Transverse colon (tissue), 3 donors: ENCODE data around the gene OLAH.

Experiments
- EP300 ChIP-seq: sonication (generic); formaldehyde crosslinking; IDR thresholded peaks from one replicate; pipeline ENCODE4 v1.6.1; 2017; ENCODE audit warnings: antibody characterized with exemption, low read depth
- POLR2A ChIP-seq: fragments of 450-650 bp; IDR thresholded peaks from one replicate; pipeline ENCODE4 v1.6.1; 2016; ENCODE audit warnings: antibody characterized with exemption, mild to moderate bottlenecking, moderate library complexity
- TF ChIP-seq, protein P1 (sequence below), 5 experiments: fragments of 200-600 bp in 3 of 5; fragments of 450-650 bp in 2 of 5; sonication (generic) in 3 of 5; IDR thresholded peaks; 1 replicate in 2 of 5; 2 replicates in 3 of 5; pipeline ENCODE4 v1.5.1; 2016 to 2017; ENCODE audit warnings: antibody characterized with exemption in 5 of 5, inconsistent platforms in 3 of 5, mild to moderate bottlenecking in 2 of 5, moderate library complexity in 1 of 5

- TF ChIP-seq, protein P1, sequence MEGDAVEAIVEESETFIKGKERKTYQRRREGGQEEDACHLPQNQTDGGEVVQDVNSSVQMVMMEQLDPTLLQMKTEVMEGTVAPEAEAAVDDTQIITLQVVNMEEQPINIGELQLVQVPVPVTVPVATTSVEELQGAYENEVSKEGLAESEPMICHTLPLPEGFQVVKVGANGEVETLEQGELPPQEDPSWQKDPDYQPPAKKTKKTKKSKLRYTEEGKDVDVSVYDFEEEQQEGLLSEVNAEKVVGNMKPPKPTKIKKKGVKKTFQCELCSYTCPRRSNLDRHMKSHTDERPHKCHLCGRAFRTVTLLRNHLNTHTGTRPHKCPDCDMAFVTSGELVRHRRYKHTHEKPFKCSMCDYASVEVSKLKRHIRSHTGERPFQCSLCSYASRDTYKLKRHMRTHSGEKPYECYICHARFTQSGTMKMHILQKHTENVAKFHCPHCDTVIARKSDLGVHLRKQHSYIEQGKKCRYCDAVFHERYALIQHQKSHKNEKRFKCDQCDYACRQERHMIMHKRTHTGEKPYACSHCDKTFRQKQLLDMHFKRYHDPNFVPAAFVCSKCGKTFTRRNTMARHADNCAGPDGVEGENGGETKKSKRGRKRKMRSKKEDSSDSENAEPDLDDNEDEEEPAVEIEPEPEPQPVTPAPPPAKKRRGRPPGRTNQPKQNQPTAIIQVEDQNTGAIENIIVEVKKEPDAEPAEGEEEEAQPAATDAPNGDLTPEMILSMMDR (IDR thresholded peaks at IDR 0.05) = no peak
- TF ChIP-seq EP300 = no peak
- no peak for TF ChIP-seq POLR2A
Measured at GRCh38 chr10:15121707-15122106, 78.0 kb downstream of the OLAH start.
